SK-N-SH treated with all-trans-retinoic acid at 6 μM for 48 hours (cell line): Measurements from ENCODE around the gene SEMA4D.

Experiments
- ATAC-seq: fragments of 200-7000 bp; cut with Tn5 transposase; 3 replicates; pipeline ENCODE4 v1.9.1; 2020; ENCODE audit warnings: mild to moderate bottlenecking, moderate library complexity
- ARNTL ChIP-seq: fragments of 450-650 bp; formaldehyde crosslinking; IDR thresholded peaks from 2 replicates; pipeline ENCODE4 v1.5.0; 2020; ENCODE audit warnings: low read depth, mild to moderate bottlenecking, moderate library complexity, borderline replicate concordance
- BACH2 ChIP-seq: fragments of 250-450 bp; sonication (Bioruptor Pico); IDR thresholded peaks from 2 replicates; pipeline ENCODE4 v1.9.0; 2021; ENCODE audit warnings: mild to moderate bottlenecking, borderline replicate concordance
- CREB5 ChIP-seq: fragments of 250-450 bp; sonication (Bioruptor Pico); IDR thresholded peaks from 2 replicates; pipeline ENCODE4 v1.5.1; 2020; ENCODE audit warnings: low read depth, mild to moderate bottlenecking, moderate library complexity
- CSDC2 ChIP-seq: fragments of 250-450 bp; sonication (Bioruptor Pico); IDR thresholded peaks from 2 replicates; pipeline ENCODE4 v1.5.0; 2020; ENCODE audit warnings: mild to moderate bottlenecking, moderate library complexity
- CSRNP3 ChIP-seq: fragments of 250-450 bp; sonication (Bioruptor Pico); IDR thresholded peaks from 2 replicates; pipeline ENCODE4 v1.5.1; 2021; ENCODE audit warnings: mild to moderate bottlenecking, moderate library complexity
- ESRRG ChIP-seq: fragments of 250-450 bp; sonication (Bioruptor Pico); IDR thresholded peaks from 2 replicates; pipeline ENCODE4 v1.6.1; 2021; ENCODE audit warnings: mild to moderate bottlenecking
- GLIS3 ChIP-seq: fragments of 250-450 bp; sonication (Bioruptor Pico); IDR thresholded peaks from 2 replicates; pipeline ENCODE4 v1.5.0; 2020; ENCODE audit warnings: mild to moderate bottlenecking, moderate library complexity
- ISL1 ChIP-seq: fragments of 250-450 bp; sonication (Bioruptor Pico); IDR thresholded peaks from 2 replicates; pipeline ENCODE4 v2.1.2; 2022; ENCODE audit warnings: mild to moderate bottlenecking, moderate library complexity
- PATZ1 ChIP-seq: fragments of 250-450 bp; sonication (Bioruptor Pico); IDR thresholded peaks from 2 replicates; pipeline ENCODE4 v1.8.0; 2020; ENCODE audit warnings: mild to moderate bottlenecking, moderate library complexity, borderline replicate concordance
- POU6F1 ChIP-seq: fragments of 250-450 bp; sonication (Bioruptor Pico); IDR thresholded peaks from 2 replicates; pipeline ENCODE4 v1.8.0; 2021; ENCODE audit warnings: low read depth, mild to moderate bottlenecking, moderate library complexity, borderline replicate concordance
- PPARA ChIP-seq: fragments of 250-450 bp; sonication (Bioruptor Pico); IDR thresholded peaks from 2 replicates; pipeline ENCODE4 v1.5.0; 2020; ENCODE audit warnings: mild to moderate bottlenecking, borderline replicate concordance
- RARB ChIP-seq: fragments of 250-450 bp; sonication (Bioruptor Pico); IDR thresholded peaks from 2 replicates; pipeline ENCODE4 v1.8.0; 2021; ENCODE audit warnings: mild to moderate bottlenecking, moderate library complexity
- SNAI2 ChIP-seq: fragments of 250-450 bp; sonication (Bioruptor Pico); IDR thresholded peaks from 2 replicates; pipeline ENCODE4 v1.5.0; 2020; ENCODE audit warnings: mild to moderate bottlenecking, moderate library complexity
- TCF4 ChIP-seq: fragments of 250-450 bp; sonication (Bioruptor Pico); IDR thresholded peaks from 2 replicates; pipeline ENCODE4 v1.8.0; 2021; ENCODE audit warnings: mild to moderate bottlenecking, moderate library complexity, borderline replicate concordance
- TOX ChIP-seq: fragments of 250-450 bp; sonication (Bioruptor Pico); IDR thresholded peaks from 2 replicates; pipeline ENCODE4 v1.8.0; 2021; ENCODE audit warnings: mild to moderate bottlenecking, moderate library complexity, borderline replicate concordance
- TSHZ2 ChIP-seq: fragments of 250-450 bp; sonication (Bioruptor Pico); IDR thresholded peaks from 2 replicates; pipeline ENCODE4 v1.5.0; 2020; ENCODE audit warnings: mild to moderate bottlenecking, moderate library complexity
- ZC3H10 ChIP-seq: fragments of 250-450 bp; sonication (Bioruptor Pico); IDR thresholded peaks from 2 replicates; pipeline ENCODE4 v1.5.1; 2021; ENCODE audit warnings: mild to moderate bottlenecking, moderate library complexity
- ZFP30 ChIP-seq: fragments of 450-650 bp; formaldehyde crosslinking; IDR thresholded peaks from 2 replicates; pipeline ENCODE4 v1.5.0; 2022; ENCODE audit warnings: mild to moderate bottlenecking, moderate library complexity
- ZNF70 ChIP-seq: fragments of 450-650 bp; formaldehyde crosslinking; IDR thresholded peaks from 2 replicates; pipeline ENCODE4 v1.5.0; 2020; ENCODE audit warnings: mild to moderate bottlenecking, moderate library complexity
- ZNF8 ChIP-seq: fragments of 450-650 bp; formaldehyde crosslinking; IDR thresholded peaks from 2 replicates; pipeline ENCODE4 v1.5.0; 2020; ENCODE audit warnings: mild to moderate bottlenecking, moderate library complexity

SEMA4D gene

GRCh38 chr9:89376286-89376685 is 121.6 kb downstream of the SEMA4D start:
- TF ChIP-seq ZNF70 (CRISPR knock-in tag) (no peak), TCF4 (CRISPR knock-in tag) (no peak), CREB5 (no peak), RARB (CRISPR knock-in tag) (no peak), ZC3H10 (CRISPR knock-in tag) (no peak), ZFP30 (CRISPR knock-in tag) (no peak), TSHZ2 (CRISPR knock-in tag) (no peak), PPARA (no peak)
- TF ChIP-seq, all 23 proteins: peak for 0
- ATAC-seq, result no peak

- TF ChIP-seq ZNF70 (CRISPR knock-in tag), result no peak
- no peak for TF ChIP-seq ISL1 (CRISPR knock-in tag)
- no peak for TF ChIP-seq ARNTL (CRISPR knock-in tag)
- TF ChIP-seq ZNF8 (CRISPR knock-in tag), result no peak
- TF ChIP-seq CSRNP3 (CRISPR knock-in tag), result no peak
- TF ChIP-seq ZFP30 (CRISPR knock-in tag), result no peak
- no peak for TF ChIP-seq CREB5
- TF ChIP-seq BACH2 (CRISPR knock-in tag), result no peak
- TF ChIP-seq, all 23 proteins: peak for 0
- peak; percentile 55 for ATAC-seq
Measured at GRCh38 chr9:89375191-89375760, 122.6 kb downstream of the SEMA4D start.

- ATAC-seq, result no peak
- TF ChIP-seq CREB5 (no peak), ESRRG (no peak)
- TF ChIP-seq, all 23 proteins: peak for 0
Measured at GRCh38 chr9:89374176-89374575, 123.7 kb downstream of the SEMA4D start.

GRCh38 chr9:89372979-89373378 is 124.9 kb downstream of the SEMA4D start:
- ATAC-seq, result no peak
- TF ChIP-seq PPARA (no peak), CREB5 (no peak), ZFP30 (CRISPR knock-in tag) (no peak), ZC3H10 (CRISPR knock-in tag) (no peak), TOX (CRISPR knock-in tag) (no peak), CSDC2 (CRISPR knock-in tag) (no peak), GLIS3 (no peak), POU6F1 (no peak), CSRNP3 (CRISPR knock-in tag) (no peak), SNAI2 (no peak), PATZ1 (no peak), ISL1 (CRISPR knock-in tag) (no peak), ZNF70 (CRISPR knock-in tag) (no peak), ZNF8 (CRISPR knock-in tag) (no peak), RARB (CRISPR knock-in tag) (no peak)
